Upper lobe of left lung (tissue), 6 donors: Measurements from ENCODE around the gene VDR. TPM values are rescaled to one million over a fixed set of nuclear protein-coding genes. Genes with fewer than 3 reads are reported as not detected.

Experiments
- ATAC-seq, 2 donors: fragments of 200-7000 bp; cut with Tn5 transposase; one replicate each; pipeline ENCODE4 v1.9.1; 2022; ENCODE audit warnings: mild to moderate bottlenecking in 2 of 2, moderate library complexity in 2 of 2; ENCODE audit not compliant: low FRiP score in 2 of 2
- DNase-seq, 2 donors: peaks; one replicate each; pipeline ENCODE4 v3.0.0-alpha.2; 2019 to 2020
- H3K27ac ChIP-seq, 4 donors: fragments of 200-600 bp; sonication (generic); one replicate each; pipeline ENCODE4 v1.5.1; 2016 to 2019
- H3K27me3 ChIP-seq, 4 donors: fragments of 200-600 bp; sonication (generic); one replicate each; pipeline ENCODE4 v1.5.1; 2017 to 2019
- H3K36me3 ChIP-seq, 4 donors: fragments of 200-600 bp; sonication (generic); one replicate each; pipeline ENCODE4 v1.5.1; 2016 to 2019
- H3K4me1 ChIP-seq, 4 donors: fragments of 200-600 bp; sonication (generic); one replicate each; pipeline ENCODE4 v1.5.1; 2018 to 2019
- H3K4me3 ChIP-seq, 4 donors: fragments of 200-600 bp; sonication (generic); one replicate each; pipeline ENCODE4 v1.5.1; 2017 to 2019; ENCODE audit warnings: mild to moderate bottlenecking in 2 of 4, moderate library complexity in 1 of 4
- H3K9me3 ChIP-seq, 4 donors: fragments of 200-600 bp; sonication (generic); one replicate each; pipeline ENCODE4 v1.5.1; 2018 to 2019
- EP300 ChIP-seq, 4 donors: sonication (generic); formaldehyde crosslinking; IDR thresholded peaks; one replicate each; pipeline ENCODE4 v1.5.1; 2017; ENCODE audit warnings: antibody characterized with exemption in 4 of 4, control low read depth in 2 of 4
- POLR2A ChIP-seq, 4 donors: fragments of 450-650 bp; IDR thresholded peaks; one replicate each; pipeline ENCODE4 v1.5.1; 2016 to 2017; ENCODE audit warnings: antibody characterized with exemption in 4 of 4, mild to moderate bottlenecking in 2 of 4
- POLR2AphosphoS5 ChIP-seq, 2 donors: sonication (generic); formaldehyde crosslinking; IDR thresholded peaks; one replicate each; pipeline ENCODE4 v1.5.1; 2017; ENCODE audit warnings: antibody characterized with exemption in 2 of 2
- WGBS, 2 donors: methylation state at CpG; one replicate each; pipeline ENCODE4 v1.1.5; 2017 to 2018; 5-methylcytosine and 5-hydroxymethylcytosine counted together
- total RNA-seq, 6 donors: library from RNA; depleted of rRNA in 4 of 6; stranded (reverse); fragments of >200 nt in 4 of 6; gene quantifications; one replicate each; pipeline versions ENCODE4 v1.1.0 to v1.2.1, GENCODE V29; 2016 to 2021
- TF ChIP-seq, protein P1 (sequence below), 6 experiments: fragments of 450-650 bp in 4 of 6; fragments of 200-600 bp in 2 of 6; sonication (generic) in 2 of 6; IDR thresholded peaks; one replicate each; pipeline ENCODE4 v1.5.1; 2016 to 2019; ENCODE audit warnings: antibody characterized with exemption in 6 of 6
- donor health status: DM: no; HTN: no; CAD: no; lungs with moderate emphysema.
- donor health status: DM: no; HTN: yes; CAD: no; lungs with severe emphysema.

Gene VDR
- total RNA-seq, 6 donors from 2014 or later, result 23.0 to 41.1 (median 27.5) TPM

DNA sequence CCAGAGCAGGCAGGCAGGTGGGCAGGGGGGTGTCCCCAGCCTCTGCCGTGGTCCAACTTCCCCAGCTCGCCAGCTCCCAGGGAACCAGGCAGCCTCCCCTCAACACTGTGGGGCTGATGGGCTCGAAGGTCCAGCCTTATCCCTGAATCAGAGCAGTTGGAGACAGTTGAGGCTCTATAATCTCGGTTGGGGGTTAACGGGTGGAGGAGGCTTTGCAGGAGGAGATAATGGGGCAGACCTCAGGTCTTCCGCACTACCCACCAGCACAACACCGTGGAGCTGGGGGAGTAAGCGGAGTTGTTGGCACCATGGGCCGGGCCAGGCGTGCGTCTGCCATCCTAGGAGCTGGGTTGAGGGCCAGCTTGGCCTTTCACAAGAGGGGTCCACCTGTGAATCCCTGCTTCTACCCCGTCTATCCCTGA, 71.2 kb downstream of the VDR start:
- H3K9me3 ChIP-seq, result no peaks in the 10 kb centered on the region
- no peak for DNase-seq
- WGBS, 2 donors, result 89 to 90% methylated on average over 10 to 12 of the region's 12 CpGs
- no peaks in the 10 kb centered on the region for H3K27me3 ChIP-seq
- H3K4me3 ChIP-seq, result no peak overlapping the region
- ATAC-seq, result no peak
- H3K36me3 ChIP-seq, result no peaks in the 10 kb centered on the region
- TF ChIP-seq POLR2A (IDR thresholded peaks at IDR 0.05), result no peak
- TF ChIP-seq, protein P1, sequence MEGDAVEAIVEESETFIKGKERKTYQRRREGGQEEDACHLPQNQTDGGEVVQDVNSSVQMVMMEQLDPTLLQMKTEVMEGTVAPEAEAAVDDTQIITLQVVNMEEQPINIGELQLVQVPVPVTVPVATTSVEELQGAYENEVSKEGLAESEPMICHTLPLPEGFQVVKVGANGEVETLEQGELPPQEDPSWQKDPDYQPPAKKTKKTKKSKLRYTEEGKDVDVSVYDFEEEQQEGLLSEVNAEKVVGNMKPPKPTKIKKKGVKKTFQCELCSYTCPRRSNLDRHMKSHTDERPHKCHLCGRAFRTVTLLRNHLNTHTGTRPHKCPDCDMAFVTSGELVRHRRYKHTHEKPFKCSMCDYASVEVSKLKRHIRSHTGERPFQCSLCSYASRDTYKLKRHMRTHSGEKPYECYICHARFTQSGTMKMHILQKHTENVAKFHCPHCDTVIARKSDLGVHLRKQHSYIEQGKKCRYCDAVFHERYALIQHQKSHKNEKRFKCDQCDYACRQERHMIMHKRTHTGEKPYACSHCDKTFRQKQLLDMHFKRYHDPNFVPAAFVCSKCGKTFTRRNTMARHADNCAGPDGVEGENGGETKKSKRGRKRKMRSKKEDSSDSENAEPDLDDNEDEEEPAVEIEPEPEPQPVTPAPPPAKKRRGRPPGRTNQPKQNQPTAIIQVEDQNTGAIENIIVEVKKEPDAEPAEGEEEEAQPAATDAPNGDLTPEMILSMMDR (IDR thresholded peaks at IDR 0.05), result no peak
- no peak for TF ChIP-seq POLR2AphosphoS5 (IDR thresholded peaks at IDR 0.05)
- TF ChIP-seq EP300 (IDR thresholded peaks at IDR 0.05), result no peak
- no peak overlapping the region for H3K27ac ChIP-seq
- peaks cover 43 to 64% (median 49%) of the 10 kb centered on the region in 4 donors for H3K4me1 ChIP-seq

DNA sequence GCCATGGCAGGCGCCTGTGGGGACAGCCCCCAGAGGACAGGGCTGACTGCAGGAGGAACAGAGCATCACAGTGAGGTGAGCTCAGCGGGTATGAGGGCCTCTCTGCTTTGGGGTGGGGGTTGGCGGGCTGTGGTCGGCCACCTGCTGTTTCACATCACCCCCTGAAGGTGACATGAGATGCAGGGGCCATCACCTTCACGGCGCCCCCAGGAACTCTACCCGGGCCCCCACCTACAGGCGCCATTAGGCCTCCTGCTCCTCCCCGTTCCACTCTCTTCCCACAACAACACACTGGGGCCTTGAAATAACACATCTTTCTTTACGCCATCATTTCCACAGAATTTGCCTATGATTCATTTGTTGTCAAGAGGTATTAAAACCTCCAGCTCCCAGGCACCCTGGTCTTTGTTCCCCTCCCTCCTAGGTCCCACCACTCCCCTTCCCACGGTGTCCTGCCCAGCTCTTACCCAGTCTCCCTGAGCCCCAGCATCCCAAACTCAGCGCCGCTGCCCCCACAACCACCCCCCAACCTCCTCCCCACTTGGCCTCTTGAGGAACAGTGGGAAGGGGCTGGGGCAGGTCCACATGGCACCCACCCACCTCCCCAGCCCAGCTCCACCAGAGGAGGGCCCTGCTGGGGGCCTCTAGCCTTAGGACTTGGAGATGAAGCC, 72.4 kb downstream of the VDR start:
- WGBS, 2 donors, result 89 to 92% methylated on average over 9 to 13 of the region's 13 CpGs
- no peak for DNase-seq
- no peak for TF ChIP-seq POLR2A (IDR thresholded peaks at IDR 0.05)
- no peak for TF ChIP-seq POLR2AphosphoS5 (IDR thresholded peaks at IDR 0.05)
- TF ChIP-seq, protein P1 (IDR thresholded peaks at IDR 0.05), result no peak
- TF ChIP-seq EP300 (IDR thresholded peaks at IDR 0.05), result no peak
- Histone ChIP-seq H3K27me3 (no peaks in the 10 kb centered on the region), H3K27ac (no peak overlapping the region), H3K4me3 (no peak overlapping the region), H3K4me1 (peaks cover 45 to 64% (median 51%) of the 10 kb centered on the region in 4 donors), H3K36me3 (no peaks in the 10 kb centered on the region), H3K9me3 (no peaks in the 10 kb centered on the region)
- ATAC-seq, result no peak

DNA sequence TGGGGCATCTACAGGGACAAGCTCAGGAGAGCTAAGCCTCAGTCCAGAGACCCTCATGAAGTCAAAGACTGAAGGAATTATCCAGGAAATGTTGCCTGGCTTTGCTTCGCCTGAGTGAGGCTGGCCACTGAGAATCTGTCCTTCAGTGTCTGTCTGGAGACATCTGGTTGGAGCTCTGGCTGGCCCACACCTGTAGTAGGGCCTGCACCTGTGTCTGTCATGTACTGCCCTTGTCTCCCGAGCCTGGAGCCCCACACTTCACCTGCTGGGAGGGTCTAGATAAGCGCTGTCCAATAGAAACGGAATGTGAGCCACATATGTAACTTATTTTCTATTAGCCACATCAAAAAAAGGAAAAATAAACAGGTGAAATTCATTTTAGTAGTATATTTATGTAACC, 75.2 kb downstream of the VDR start:
- Histone ChIP-seq H3K27me3 (no peaks in the 10 kb centered on the region), H3K36me3 (no peaks in the 10 kb centered on the region), H3K4me1 (peaks cover 47 to 64% (median 58%) of the 10 kb centered on the region in 4 donors), H3K4me3 (peak overlapping the region in 1 of 4 donors; percentile 23), H3K27ac (peak overlapping the region; percentile 85 to 99 (median 94)), H3K9me3 (no peaks in the 10 kb centered on the region)
- 54 to 79% methylated on average over 3 to 4 of the region's 4 CpGs for WGBS, 2 donors
- ATAC-seq (no peak), DNase-seq (no peak)
- TF ChIP-seq EP300 (IDR thresholded peaks at IDR 0.05) (no peak), POLR2A (IDR thresholded peaks at IDR 0.05) (no peak), POLR2AphosphoS5 (IDR thresholded peaks at IDR 0.05) (no peak)
- TF ChIP-seq, protein P1 (IDR thresholded peaks at IDR 0.05), result no peak

GRCh38 chr12:47828976-47829482, 75.8 kb downstream of the VDR start:
- DNase-seq (peak in 1 of 2 donors; percentile 91), ATAC-seq (peak; percentile 78 to 81)
- Histone ChIP-seq H3K9me3 (no peaks in the 10 kb centered on the region), H3K27ac (peak overlapping the region; percentile 85 to 99 (median 94)), H3K4me1 (peaks cover 52 to 64% (median 62%) of the 10 kb centered on the region in 4 donors), H3K36me3 (no peaks in the 10 kb centered on the region), H3K27me3 (no peaks in the 10 kb centered on the region), H3K4me3 (peak overlapping the region in 2 of 4 donors; percentile 13 to 23)
- peak in 1 of 4 donors; percentile 68 for TF ChIP-seq POLR2A (IDR thresholded peaks at IDR 0.05)
- TF ChIP-seq POLR2AphosphoS5 (IDR thresholded peaks at IDR 0.05), result peak; percentile 60 to 80
- TF ChIP-seq, protein P1 (IDR thresholded peaks at IDR 0.05), result no peak
- peak in 1 of 4 donors; percentile 51 for TF ChIP-seq EP300 (IDR thresholded peaks at IDR 0.05)
- WGBS, 2 donors, result 17 to 24% methylated on average over 6 to 7 of the region's 7 CpGs
